Fibroblast of pulmonary artery (primary cell): Measurements from ENCODE around the gene TBC1D10B.

Source experiments
- DNase-seq: peaks from one replicate; pipeline ENCODE4 v3.0.0-alpha.2; 2010; ENCODE audit warnings: low read depth
- H3K4me3 ChIP-seq: replicated peaks from 2 replicates; pipeline ENCODE4 v1.5.1; 2011; ENCODE audit warnings: low read depth, mild to moderate bottlenecking, control low read depth, low read length, moderate library complexity
- CTCF ChIP-seq: IDR thresholded peaks from 2 replicates; pipeline ENCODE4 v1.5.1; 2011; ENCODE audit warnings: mild to moderate bottlenecking, control low read depth, low read length, inconsistent platforms; ENCODE audit errors: missing control alignments

The TBC1D10B gene

GRCh38 chr16:30361180-30361579 is 9.1 kb downstream of the TBC1D10B start:
- TF ChIP-seq CTCF, result no peak
- no peak for DNase-seq
- H3K4me3 ChIP-seq, result no peak overlapping the region

- no peak overlapping the region for H3K4me3 ChIP-seq
- no peak for TF ChIP-seq CTCF
- no peak for DNase-seq
These were observed 10.5 kb downstream of the TBC1D10B start for GRCh38 chr16:30359871-30360170.

- DNase-seq, result no peak
- H3K4me3 ChIP-seq, result no peak overlapping the region
- TF ChIP-seq CTCF, result no peak
These were observed 11.1 kb downstream of the TBC1D10B start for GRCh38 chr16:30358990-30359870.

- no peak for TF ChIP-seq CTCF
- no peak overlapping the region for H3K4me3 ChIP-seq
- DNase-seq, result no peak
These were observed 11.7 kb downstream of the TBC1D10B start for GRCh38 chr16:30358577-30358936.

GRCh38 chr16:30357715-30358576 is 12.3 kb downstream of the TBC1D10B start:
- no peak for TF ChIP-seq CTCF
- H3K4me3 ChIP-seq, result no peak overlapping the region
- no peak for DNase-seq

GRCh38 chr16:30357085-30357714 is 13.1 kb downstream of the TBC1D10B start:
- no peak for TF ChIP-seq CTCF
- no peak overlapping the region for H3K4me3 ChIP-seq
- DNase-seq, result peak; percentile 36
